Activated CD4-positive, CD25-positive, alpha-beta regulatory T cell (primary cell): Measurements from ENCODE around the gene MRPL11.
"Not testable (repeated sequence)": the region's sequence is repeated elsewhere in the genome, so short reads cannot be mapped to it uniquely, and the experiment has no call there.

Source experiments
- DNase-seq, 4 experiments: peaks; one replicate each; lab custom pipeline; 2025; lab: John Stamatoyannopoulos, UW

The MRPL11 gene

GRCh38 chr11:66467034-66467659 lies 28.5 kb upstream of the MRPL11 start:
- DNase-seq: peak in 2 of 4 experiments; percentile 44 to 62

DNA sequence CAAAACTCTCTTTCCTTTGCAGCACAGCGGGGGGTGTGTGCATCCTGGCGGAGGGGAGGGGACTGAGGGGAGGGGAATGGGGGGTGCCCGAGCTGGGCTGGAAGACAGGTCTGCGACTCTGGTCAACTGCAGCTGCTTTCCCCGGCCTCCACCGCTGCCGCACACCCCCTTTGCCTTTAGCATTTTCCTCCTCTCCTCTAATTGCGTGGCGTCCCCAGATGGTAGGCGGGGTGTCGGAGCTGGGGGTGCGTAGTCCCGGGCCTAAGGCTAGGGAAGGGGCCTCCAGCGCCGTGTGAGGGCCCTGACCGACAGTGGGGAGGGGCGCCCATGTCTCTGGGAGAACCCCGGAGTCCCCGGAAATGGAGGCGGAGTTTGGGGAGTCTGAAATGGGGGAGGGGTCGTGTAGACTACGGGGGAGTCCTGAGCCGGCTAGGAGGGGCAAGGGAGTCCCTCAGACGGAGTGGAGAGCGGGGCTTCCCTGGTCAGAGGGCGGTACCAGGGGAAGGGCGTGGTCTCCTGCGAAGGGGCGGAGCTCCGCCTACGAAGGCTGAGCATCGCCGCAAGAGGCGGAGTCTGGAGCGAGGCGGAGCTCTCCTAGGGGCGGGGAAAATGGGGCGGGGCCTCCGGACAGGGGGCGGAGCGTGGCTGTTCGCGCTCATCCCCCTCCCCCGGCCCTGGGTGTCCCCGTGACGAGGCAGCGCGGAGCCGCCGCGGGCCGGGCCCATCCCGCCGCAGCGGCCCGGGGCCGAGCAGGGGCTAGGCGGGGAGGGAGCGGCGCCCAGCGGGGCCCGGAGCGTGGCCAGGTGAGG lies 27.8 kb upstream of the MRPL11 start, which contains the start of gene PELI3:
Gene PELI3 (plus strand): TSS at position 681 of the 809 bp plus-strand sequence. CDS start 1,224 bp downstream, outside the sequence.
- DNase-seq: peak; percentile 88 to 96 (median 90)

GRCh38 chr11:66465373-66466224 lies 27.0 kb upstream of the MRPL11 start:
- no peak for DNase-seq

DNA sequence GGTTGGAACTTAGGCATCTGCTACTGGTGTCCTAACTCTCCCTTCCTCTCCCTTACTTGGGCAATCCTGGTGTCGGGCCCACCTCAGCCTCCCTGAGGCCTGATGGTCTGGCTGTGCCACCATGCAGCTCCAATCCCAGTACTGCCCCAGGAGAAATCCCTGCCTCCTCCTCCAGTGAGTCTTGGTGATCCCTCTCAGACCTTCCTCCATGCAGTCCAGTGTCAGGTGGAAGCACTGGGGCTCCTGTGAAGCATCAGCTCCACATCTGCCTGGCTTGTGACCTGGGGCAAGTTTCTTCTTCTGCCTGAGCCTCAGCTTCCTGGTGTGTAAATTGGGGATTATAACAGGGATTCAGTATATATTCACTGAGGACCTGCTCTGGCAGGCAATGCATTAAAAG lies 26.3 kb upstream of the MRPL11 start:
- no peak for DNase-seq

DNA sequence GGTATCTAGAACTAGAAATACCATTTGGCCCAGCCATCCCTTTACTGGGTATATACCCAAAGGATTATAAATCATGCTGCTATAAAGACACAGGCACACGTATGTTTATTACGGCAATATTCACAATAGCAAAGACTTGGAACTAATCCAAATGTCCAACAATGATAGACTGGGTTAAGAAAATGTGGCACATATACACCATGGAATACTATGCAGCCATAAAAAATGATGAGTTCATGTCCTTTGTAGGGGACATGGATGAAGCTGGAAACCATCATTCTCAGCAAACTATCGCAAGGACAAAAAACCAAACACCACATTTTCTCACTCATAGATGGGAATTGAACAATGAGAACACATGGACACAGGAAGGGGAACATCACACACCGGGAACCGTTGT lies 25.5 kb upstream of the MRPL11 start:
- not testable (repeated sequence) for DNase-seq

DNA sequence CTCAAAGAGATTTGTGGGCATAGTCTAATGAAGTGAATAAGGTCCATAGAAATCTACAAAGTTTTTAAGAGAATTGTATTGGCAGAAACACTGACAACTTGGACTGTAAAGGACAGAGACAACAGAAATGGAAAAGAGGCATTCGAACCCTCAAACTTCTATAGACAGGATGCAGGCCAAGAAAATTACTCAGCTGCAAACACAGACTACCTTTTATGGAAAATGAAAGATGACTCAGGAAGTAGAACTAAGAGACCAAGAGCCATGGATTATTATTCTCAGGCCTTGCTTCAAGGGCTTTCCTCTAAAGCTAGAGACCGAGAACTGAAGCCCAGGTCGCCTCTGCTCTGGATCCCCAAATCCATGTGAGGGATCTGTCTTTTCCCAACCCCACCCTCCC lies 24.3 kb upstream of the MRPL11 start:
- DNase-seq: no peak

DNA sequence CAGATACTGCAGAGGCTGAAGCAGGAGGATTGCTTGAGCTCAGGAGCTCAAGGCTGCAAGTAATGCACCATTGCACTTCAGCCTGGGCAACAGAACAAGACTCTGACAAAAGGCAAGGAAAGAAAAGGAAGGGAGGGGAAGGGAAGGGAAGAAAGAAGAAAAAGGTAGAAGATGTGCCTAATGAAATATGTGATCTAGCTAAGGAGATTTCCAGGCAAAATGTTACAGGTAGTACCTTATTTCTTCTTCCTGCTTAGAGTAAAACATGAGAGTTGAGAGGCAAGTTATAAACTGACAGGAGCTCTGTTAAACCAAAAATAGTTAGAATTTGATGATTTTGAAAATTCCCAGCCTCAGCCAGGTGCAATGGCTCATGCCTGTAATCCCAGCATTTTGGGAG lies 23.4 kb upstream of the MRPL11 start:
- no peak for DNase-seq

- DNase-seq: no peak
Measured at GRCh38 chr11:66459138-66459778, 20.6 kb upstream of the MRPL11 start.

- DNase-seq: no peak
Measured at GRCh38 chr11:66457826-66458225, 19.2 kb upstream of the MRPL11 start.

DNA sequence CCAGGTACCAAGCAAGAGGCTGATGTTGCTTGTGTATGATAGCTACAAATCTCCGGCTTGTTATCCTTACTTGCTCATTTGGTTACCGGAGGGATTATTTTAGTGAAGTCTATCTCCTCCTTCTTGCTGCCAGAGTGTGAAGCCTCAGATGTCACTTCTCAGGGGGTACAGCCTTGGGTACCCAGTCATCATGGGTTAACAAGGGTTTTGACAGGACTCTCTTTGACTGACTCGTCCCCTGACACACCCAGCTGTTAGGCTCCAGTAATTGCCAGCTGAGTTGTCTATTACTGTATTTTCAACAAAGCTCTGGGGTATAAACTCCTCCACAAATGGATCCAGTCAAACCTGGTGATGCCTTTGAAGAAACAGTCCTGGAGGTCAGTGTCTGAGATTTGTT lies 16.2 kb upstream of the MRPL11 start:
- DNase-seq: no peak

DNA sequence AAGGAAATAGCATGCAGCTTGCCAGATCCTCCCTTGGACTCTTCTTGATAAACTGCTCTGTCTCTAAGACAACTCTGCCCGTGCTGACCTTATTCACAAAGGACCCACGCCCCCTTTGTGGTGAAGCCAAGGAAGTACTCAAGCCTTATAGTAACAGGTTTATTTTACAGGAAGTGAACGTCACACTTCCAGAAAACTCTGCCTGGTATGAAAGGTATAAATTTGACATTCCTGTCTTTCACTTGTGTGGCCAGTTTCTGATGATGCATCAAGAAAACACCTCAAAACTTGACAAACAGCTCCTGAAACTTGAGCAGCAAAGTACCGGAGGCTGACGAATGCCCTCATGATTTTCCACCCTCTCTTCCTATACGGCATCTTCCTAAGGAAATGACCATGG lies 15.6 kb upstream of the MRPL11 start:
- no peak for DNase-seq

DNA sequence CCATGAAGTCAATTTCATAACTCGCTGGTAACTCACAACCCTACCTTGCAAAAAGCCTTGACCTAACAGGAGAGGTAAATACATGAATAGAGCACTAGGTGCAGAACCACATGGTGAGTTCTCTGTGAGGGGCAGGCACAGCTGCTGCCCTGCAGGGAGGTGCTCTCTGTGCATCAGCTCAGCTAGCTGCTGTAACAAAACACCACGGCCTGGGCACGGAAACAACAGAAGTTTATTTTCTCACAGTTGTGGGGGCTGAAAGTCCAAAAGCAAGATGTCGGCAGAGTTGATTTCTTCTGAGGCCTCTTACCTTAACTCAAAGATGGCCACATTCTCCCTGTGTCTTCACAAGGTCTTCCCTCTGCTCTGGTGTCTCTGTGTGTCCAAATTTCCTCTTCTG lies 13.0 kb upstream of the MRPL11 start:
- no peak for DNase-seq

DNA sequence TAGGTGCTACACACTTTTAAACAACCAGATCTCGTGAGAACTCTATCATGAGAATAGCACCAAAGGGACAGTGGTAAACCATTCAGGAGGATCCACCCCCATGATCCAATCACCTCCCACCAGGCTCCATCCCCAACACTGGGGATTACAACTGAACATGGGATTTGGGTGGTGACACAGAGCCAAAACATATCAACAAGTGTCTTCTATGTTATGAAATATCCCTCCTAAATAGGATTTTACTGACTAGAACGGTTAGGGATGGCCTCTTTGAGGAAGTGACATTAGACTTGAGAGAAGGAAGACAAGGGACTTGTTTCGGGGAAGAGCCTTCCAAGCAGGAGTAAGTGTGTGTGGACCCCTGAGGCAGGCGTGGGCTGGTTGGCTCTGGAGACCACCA lies 11.9 kb upstream of the MRPL11 start:
- no peak for DNase-seq

DNA sequence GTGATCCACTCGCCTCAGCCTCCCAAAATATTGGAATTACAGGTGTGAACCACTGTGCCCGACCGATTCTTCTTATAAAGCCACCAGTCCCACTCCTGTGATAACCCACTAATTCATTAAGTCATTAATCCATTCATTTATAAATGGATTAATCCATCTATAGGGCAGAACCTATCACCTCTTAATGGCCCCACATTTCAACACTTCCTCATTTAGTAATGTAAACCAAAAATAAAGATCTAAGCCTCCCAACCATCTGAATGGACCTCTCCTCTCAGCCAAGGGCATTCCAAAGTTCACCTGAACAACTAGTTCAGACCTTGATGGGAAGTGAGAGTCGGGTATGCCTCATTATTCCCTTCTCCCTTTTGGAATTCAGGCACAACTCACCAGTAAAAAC lies 9.9 kb upstream of the MRPL11 start:
- DNase-seq: no peak

- no peak for DNase-seq
Measured at GRCh38 chr11:66447012-66447411, 8.4 kb upstream of the MRPL11 start.

GRCh38 chr11:66443602-66444001 lies 5.0 kb upstream of the MRPL11 start:
- DNase-seq: no peak

- not testable (repeated sequence) for DNase-seq
Measured at GRCh38 chr11:66440940-66441282, 2.3 kb upstream of the MRPL11 start.

GRCh38 chr11:66440101-66440939 lies 1.7 kb upstream of the MRPL11 start:
- not testable (repeated sequence) for DNase-seq

DNA sequence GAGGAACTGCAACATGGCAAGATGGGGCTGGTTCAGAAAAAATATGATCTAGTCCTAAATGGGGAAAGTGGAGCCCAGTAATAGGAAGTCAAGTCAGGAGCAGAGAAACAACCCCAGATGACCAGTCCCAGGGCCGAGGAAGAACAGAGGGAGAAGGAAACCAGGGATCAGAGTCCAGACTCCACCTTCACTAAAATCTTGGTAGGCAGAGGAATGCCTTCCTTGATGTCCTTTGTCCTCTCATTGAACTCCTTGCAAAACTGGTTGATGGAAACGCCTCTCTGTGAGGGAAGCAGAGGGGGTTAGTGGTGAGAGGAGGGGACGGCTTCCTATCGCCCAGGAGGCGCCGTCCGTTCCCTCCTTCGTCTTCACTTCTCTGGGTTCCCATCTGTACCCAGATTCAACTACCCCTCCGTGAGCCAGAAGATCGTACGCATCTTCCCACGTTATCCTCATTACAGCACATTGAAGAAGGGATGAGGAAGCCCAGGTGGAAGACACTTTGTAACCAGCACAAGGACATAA lies 607 bp downstream of the MRPL11 start:
- no peak for DNase-seq

GRCh38 chr11:66432597-66432996 lies 6.1 kb downstream of the MRPL11 start:
- no peak for DNase-seq

DNA sequence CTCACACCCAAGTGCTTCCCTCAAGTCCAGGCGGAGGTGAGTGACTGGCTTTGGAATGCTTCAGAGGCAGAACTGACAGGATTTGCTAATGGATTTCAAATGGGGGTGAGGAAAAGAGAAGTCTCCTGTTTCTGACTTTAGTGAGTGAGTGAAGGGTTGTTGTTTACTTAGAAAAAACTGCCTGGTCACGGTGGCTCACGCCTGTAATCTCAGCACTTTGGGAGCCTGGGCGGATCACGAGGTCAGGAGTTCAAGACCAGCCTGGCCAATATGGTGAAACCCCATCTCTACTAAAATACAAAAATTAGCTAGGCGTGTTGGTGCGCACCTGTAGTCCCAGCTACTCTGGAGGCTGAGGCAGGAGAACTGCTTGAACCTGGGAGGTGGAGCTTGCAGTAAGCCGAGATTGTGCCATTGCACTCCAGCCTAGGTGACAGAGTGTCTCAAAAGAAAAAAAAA lies 6.7 kb downstream of the MRPL11 start:
- DNase-seq: not testable (repeated sequence)
